Measurements from ENCODE around the gene ALCAM.

DNA sequence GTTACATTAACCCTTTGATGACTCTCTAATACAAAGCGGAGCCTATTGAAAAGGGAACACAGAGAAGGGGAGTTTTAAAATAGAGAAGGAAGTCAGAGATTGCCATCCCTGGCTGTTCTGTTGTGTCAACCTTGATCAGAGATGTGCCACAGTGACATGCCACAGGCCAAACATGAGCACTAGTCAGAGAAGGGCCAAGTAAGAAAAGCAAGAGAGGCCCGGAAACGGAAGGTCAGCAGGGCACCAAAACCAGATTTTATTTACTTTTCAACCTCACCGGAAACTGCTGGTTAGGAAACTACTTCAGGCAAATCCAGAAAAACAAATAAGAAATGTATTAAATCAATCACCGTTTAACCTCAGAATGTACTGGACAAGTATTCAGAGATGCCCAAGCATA lies 171.8 kb downstream of the ALCAM start:
- TF ChIP-seq POLR2AphosphoS5 (IDR thresholded peaks at IDR 0.05) (no peak), CTCF (IDR thresholded peaks at IDR 0.05) (no peak), POLR2A (IDR thresholded peaks at IDR 0.05) (no peak)
